SHP77 treated with DMSO at 0.1 percent for 48 hours (cell line): ENCODE results near the gene ZAR1L.

Experiments
- DNase-seq: peaks from one replicate; lab custom pipeline; 2025; lab: John Stamatoyannopoulos, UW

The ZAR1L gene

GRCh38 chr13:32300920-32301319 lies 14.2 kb downstream of the ZAR1L start:
- no peak for DNase-seq

GRCh38 chr13:32300406-32300805 lies 14.8 kb downstream of the ZAR1L start:
- DNase-seq, result no peak

GRCh38 chr13:32299893-32300292 lies 15.3 kb downstream of the ZAR1L start:
- no peak for DNase-seq

- no peak for DNase-seq
Measured at GRCh38 chr13:32298695-32299094, 16.5 kb downstream of the ZAR1L start.

- DNase-seq, result no peak
Measured at GRCh38 chr13:32297206-32297605, 18.0 kb downstream of the ZAR1L start.

GRCh38 chr13:32285633-32285965 lies 29.6 kb downstream of the ZAR1L start:
- DNase-seq, result no peak

- no peak for DNase-seq
Measured at GRCh38 chr13:32284927-32285632, 30.1 kb downstream of the ZAR1L start.

GRCh38 chr13:32282096-32282711 lies 33.0 kb downstream of the ZAR1L start:
- no peak for DNase-seq

- DNase-seq, result no peak
Measured at GRCh38 chr13:32281096-32281495, 34.1 kb downstream of the ZAR1L start.

GRCh38 chr13:32278426-32278825 lies 36.7 kb downstream of the ZAR1L start:
- DNase-seq, result no peak

GRCh38 chr13:32277839-32278238 lies 37.3 kb downstream of the ZAR1L start:
- no peak for DNase-seq

GRCh38 chr13:32272021-32272683 lies 43.0 kb downstream of the ZAR1L start:
- DNase-seq, result no peak

- DNase-seq, result no peak
Measured at GRCh38 chr13:32267836-32268439, 47.2 kb downstream of the ZAR1L start.

- DNase-seq, result no peak
Measured at GRCh38 chr13:32266130-32266529, 49.0 kb downstream of the ZAR1L start.

- DNase-seq, result no peak
Measured at GRCh38 chr13:32265726-32266125, 49.4 kb downstream of the ZAR1L start.

- DNase-seq, result no peak
Measured at GRCh38 chr13:32264407-32264806, 50.8 kb downstream of the ZAR1L start.

- DNase-seq, result no peak
Measured at GRCh38 chr13:32262619-32263018, 52.5 kb downstream of the ZAR1L start.

- DNase-seq, result no peak
Measured at GRCh38 chr13:32262165-32262564, 53.0 kb downstream of the ZAR1L start.

- DNase-seq, result peak; percentile 50
Measured at GRCh38 chr13:32261567-32261966, 53.6 kb downstream of the ZAR1L start.

- no peak for DNase-seq
Measured at GRCh38 chr13:32259116-32259515, 56.0 kb downstream of the ZAR1L start.

- DNase-seq, result no peak
Measured at GRCh38 chr13:32257649-32258048, 57.5 kb downstream of the ZAR1L start.

- no peak for DNase-seq
Measured at GRCh38 chr13:32256243-32256642, 58.9 kb downstream of the ZAR1L start.

GRCh38 chr13:32255724-32256109 lies 59.4 kb downstream of the ZAR1L start:
- DNase-seq, result peak; percentile 65
